GM10266 (cell line): Measurements from ENCODE around the gene NOCT.

Experiments used
- DNase-seq: peaks from one replicate; pipeline ENCODE4 v3.0.0; 2012; ENCODE audit errors: extremely low spot score
- TF ChIP-seq, protein P1 (sequence below): IDR thresholded peaks from 2 replicates; pipeline ENCODE4 v1.5.1; 2012; ENCODE audit warnings: mild to moderate bottlenecking, low read depth; ENCODE audit not compliant: control insufficient read depth, insufficient read depth; ENCODE audit errors: missing control alignments

NOCT gene

DNA sequence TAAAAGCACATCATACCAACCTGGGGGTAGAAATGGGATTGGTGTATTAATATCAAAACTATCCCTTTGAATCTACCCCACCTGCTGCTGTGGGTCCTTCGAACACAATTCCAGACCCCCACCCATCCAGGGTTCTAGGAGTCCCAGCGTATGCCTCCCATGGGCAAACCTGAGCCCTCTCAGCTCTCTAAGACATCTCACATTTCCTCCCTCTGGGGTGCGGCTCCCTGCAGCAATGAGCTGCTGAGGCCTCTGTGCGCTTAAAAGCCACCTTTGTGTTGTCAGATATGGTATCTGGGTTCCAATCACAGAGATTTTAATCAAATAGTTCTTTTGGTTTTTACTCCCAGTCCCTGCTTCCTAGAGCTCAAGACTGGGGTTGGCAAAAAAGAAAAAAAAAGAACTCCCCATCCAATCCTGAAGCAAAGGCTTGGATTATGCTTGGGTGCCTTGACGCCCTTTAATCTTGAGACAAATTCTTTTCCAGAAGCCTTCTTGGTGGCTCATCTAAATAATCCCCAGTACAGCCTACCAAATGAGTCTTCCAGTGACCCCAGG lies 37.5 kb upstream of the NOCT start:
- TF ChIP-seq, protein P1, sequence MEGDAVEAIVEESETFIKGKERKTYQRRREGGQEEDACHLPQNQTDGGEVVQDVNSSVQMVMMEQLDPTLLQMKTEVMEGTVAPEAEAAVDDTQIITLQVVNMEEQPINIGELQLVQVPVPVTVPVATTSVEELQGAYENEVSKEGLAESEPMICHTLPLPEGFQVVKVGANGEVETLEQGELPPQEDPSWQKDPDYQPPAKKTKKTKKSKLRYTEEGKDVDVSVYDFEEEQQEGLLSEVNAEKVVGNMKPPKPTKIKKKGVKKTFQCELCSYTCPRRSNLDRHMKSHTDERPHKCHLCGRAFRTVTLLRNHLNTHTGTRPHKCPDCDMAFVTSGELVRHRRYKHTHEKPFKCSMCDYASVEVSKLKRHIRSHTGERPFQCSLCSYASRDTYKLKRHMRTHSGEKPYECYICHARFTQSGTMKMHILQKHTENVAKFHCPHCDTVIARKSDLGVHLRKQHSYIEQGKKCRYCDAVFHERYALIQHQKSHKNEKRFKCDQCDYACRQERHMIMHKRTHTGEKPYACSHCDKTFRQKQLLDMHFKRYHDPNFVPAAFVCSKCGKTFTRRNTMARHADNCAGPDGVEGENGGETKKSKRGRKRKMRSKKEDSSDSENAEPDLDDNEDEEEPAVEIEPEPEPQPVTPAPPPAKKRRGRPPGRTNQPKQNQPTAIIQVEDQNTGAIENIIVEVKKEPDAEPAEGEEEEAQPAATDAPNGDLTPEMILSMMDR: no peak
- no peak for DNase-seq

DNA sequence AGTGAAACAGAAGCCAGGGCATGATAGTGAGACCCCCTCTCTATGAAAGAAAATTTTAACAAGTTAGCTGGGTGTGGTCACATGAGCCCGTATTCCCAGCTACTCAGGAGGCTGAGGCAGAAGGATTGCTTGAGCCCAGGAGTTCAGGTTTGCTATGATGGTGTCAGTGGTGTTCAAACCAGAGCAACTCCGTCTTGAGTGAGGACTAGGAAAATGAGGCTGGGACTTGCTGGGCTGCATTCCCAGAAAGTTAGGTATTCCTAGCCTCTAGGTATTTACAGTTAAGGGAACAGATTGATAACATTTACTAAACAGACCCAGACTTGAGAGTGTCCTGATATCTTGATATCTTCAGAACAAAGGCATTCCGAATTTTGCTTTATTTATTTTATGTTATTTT lies 37.0 kb upstream of the NOCT start:
- no peak for DNase-seq
- TF ChIP-seq, protein P1: no peak

DNA sequence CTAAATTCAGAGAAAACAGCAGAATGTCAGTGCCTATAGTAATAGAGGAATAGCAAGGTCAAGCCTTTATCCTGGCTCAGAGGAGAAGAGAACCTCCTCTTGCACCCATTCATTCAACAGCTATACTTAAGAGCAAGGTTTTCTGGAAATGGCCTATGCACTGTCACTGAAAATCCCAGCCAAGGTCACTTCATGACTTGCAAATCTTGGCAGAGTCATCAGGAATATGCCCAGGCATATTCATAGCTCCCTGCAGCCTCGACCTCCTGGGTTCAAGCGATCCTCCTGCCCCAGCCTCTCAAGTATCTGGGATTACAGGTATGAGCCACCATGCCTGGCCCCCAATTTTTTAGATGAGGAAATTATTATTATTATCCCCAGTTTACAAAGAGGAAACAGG lies 35.8 kb upstream of the NOCT start:
- TF ChIP-seq, protein P1: no peak
- no peak for DNase-seq

DNA sequence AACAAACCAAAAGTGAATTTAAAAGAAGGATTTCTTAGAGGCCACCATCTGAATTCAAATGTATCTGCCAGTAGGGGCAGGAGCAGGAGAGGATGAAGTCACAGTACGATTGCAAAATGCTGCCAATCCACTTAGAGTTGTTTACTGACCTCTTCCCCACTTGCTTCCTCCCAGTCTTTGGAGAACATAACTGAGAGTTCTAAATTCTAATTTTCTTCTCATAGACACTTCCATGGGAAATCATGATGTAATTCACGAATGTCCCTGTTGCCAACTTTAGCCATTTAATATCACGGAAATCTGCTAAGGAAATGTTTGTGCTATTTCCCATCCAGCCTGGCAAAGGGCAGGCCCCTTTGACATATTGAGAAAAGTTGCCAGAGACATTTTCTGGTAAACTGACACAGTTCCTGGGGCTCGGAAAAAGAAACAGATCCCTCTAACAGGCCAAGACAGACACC lies 33.6 kb upstream of the NOCT start:
- DNase-seq: no peak
- TF ChIP-seq, protein P1: no peak

DNA sequence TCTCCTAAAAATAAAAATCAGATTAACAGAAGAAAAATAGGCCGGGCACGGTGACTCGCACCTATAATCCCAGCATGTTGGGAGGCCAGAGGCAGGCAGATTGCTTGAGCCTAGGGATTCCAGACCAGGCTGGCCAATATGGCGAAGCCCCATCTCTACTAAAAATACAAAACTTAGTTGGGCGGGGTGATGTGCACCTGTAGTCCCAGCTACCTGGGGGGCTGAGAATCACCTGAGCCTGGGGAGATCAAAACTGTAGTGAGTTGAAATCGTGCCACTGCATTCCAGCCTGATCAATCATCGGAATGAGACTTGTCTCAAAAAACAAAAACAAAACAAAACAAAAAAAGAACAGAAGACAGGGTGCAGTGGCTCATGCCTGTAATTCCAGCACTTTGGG lies 32.8 kb upstream of the NOCT start:
- TF ChIP-seq, protein P1: no peak
- DNase-seq: no peak

DNA sequence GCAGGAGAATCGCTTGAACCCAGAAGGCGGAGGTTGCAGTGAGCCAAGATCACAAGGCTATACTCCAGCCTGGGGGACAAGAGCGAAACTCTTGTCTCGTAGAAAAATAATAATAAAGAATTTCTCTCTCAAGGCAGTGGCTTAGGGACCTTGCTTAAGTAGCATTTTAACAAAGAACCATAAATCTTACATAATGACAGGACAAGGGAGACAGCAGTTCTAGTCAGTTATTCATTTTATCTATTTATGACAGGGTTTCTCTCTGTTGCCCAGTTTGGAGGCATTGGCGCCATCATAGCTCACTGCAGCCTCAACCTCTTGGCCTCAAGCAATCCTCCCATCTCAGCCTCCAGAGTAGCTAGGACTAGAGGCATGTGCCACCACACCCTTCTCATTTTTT lies 31.9 kb upstream of the NOCT start:
- TF ChIP-seq, protein P1: no peak
- no peak for DNase-seq

DNA sequence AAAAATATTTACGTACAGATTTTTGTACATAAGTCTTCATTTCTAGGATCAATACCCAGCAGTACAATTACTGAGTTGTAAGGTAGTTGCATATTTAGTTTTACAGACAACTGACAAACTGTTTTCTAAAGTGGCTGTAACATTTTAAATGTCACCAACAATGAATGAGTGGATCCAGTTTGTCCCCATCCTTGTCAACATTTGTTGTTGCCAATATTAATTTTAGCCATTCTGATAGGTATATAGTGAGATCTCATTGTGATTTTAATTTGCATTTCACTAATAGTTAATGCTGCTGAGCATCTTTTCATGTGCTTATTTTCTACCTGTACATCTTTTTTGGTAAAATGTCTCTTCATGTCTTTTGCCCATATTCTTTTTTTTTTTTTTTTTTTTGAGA lies 30.9 kb upstream of the NOCT start:
- DNase-seq: no peak
- TF ChIP-seq, protein P1: no peak
